SKM-1 (cell line): Measurements from ENCODE around the gene ELOA2.
"Not testable (repeated sequence)": the region's sequence is repeated elsewhere in the genome, so short reads cannot be mapped to it uniquely, and the experiment has no call there.

Experiments used
- DNase-seq: peaks from one replicate; lab custom pipeline; 2025; ENCODE audit not compliant: unreplicated experiment; lab: John Stamatoyannopoulos, UW

The ELOA2 gene, protein sequence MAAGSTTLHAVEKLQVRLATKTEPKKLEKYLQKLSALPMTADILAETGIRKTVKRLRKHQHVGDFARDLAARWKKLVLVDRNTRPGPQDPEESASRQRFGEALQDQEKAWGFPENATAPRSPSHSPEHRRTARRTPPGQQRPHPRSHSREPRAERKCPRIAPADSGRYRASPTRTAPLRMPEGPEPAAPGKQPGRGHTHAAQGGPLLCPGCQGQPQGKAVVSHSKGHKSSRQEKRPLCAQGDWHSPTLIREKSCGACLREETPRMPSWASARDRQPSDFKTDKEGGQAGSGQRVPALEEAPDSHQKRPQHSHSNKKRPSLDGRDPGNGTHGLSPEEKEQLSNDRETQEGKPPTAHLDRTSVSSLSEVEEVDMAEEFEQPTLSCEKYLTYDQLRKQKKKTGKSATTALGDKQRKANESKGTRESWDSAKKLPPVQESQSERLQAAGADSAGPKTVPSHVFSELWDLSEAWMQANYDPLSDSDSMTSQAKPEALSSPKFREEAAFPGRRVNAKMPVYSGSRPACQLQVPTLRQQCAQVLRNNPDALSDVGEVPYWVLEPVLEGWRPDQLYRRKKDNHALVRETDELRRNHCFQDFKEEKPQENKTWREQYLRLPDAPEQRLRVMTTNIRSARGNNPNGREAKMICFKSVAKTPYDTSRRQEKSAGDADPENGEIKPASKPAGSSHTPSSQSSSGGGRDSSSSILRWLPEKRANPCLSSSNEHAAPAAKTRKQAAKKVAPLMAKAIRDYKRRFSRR

DNA sequence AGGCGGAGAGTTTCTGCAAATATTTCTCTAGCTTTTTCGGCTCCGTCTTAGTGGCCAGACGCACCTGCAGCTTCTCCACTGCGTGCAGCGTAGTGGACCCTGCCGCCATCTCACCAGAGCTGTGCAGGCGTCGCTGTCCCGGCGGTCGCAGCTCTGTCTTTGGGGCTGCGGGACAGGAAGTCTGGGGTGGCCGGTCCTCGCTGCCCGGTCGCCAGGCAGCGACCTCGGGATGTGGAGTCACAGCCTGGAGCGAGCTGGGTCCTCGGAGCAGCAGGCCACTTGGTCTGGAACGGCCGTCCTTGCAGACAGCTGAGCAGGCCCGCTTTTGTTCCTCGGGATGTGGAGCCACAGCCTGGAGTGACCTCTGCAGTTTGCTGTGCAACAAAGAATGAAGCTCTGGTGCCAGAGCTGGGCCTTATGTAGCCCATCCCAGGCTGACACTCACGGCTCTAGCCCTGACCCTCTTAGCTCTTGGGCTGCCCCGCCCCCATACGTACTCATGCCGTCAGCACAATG lies at the start of gene ELOA2:
ELOA2 (minus strand) TSS at position 466 of the 516 bp plus-strand sequence; CDS start at position 109, 357 bp downstream.
- DNase-seq = no peak

DNA sequence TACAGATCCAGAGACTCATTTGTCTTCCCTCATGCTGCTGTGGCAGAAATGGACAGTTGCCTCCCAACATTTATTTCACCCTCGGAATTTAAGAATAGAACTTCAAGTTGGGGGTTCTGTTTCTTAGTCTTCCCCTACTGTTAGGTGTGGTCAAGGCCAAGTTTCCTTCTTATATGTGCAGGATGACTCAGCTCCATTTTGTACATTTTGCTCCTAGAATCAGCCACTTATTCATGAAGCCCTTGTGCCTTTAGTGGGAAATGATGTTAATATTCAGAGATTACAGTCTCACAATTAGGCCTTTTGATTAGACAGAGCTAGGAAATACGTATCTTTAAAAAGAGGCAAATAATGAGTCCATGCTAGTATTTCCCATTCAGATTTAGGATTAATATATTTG lies 46.2 kb upstream of the ELOA2 start:
- DNase-seq = no peak

DNA sequence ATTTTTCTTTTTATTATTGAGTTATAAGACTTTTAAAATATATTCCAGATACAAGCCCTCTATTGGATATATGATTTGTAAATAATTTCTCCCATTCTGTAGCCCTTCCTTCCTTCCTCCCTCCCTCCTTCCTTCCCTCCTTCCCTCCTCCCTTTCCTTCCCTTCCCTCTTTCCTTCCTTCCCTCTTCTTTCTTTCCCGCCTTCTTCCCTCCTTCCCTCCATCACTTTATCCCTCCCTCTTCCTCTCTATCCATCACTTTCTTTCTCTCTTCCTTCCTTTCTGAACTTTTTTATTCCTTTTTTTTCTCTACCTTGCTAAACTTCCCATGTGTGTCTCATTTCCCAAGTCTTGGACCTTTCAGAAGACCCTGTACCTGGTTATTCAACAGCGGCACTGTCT lies 45.5 kb upstream of the ELOA2 start:
- no peak for DNase-seq

DNA sequence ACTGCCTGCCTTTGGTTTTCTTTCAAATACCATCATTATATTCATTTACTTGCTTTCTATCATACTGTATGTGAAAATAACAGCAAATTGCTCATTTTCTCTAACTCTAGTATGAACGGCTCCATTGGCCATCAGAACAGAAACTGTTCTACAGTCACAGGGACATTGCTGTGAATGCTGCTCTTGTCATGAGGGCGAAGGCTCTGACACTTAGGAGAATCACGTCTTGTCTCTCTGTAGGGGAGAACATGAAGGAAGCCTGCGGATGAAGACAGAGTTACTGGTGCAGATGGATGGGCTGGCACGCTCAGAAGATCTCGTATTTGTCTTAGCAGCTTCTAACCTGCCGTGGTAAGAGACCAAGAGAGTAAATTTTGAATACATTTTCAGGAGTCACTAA lies 41.7 kb upstream of the ELOA2 start:
- DNase-seq = no peak

DNA sequence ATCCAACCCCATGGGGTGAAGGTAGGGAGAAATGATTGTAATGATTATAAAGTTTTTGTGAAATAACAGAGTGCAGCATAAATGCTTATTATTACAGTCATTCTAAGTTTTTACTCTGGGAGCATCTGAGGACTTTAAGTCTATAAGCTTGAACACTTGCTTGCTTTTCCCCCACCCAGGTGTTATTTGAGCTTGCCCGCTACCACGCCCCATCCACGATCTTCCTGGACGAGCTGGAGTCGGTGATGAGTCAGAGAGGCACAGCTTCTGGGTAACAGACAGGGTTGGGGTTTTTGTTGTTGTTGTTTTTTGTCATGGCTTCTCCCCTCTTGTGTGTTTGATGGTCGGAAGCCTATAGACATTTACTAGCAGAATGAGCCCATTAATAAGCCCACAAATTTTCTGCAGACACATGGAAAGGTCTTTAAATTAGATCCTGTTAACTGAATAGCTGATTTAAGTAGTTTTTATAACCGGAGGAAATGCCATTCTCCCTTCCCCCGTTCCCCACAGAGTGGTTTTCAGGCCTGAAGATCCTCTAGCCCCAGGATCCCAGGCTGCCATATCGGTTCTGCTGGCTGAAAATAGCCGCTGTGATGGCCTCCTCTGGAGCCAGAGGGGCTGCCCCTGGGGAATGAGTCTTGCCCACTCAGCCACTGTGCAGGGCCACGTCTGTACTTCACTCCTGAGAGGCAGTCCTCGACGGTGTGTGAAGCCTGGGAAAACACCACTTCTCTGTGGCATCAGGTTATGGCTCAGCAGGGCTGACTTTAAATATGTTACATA lies 39.9 kb upstream of the ELOA2 start:
- DNase-seq = no peak

DNA sequence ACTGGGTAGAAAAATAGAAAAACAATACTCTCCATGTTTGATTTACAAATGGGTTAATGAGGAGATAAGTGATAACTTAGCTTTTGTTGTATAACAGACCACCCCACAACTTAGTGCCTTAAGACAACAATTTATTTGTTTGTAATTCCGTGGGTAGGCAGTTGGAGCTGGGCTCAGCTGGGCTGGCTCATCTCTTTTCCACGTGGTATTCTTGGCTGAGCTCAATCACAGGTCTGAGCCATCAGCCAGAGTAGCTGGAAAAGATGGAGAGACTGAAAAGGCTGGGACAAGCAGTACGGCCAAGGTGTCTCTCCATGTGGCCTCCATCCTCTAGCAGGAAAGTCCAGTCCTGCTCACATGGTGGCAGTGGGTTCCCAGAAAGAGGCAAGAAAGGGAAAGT lies 32.2 kb upstream of the ELOA2 start:
- DNase-seq = no peak

DNA sequence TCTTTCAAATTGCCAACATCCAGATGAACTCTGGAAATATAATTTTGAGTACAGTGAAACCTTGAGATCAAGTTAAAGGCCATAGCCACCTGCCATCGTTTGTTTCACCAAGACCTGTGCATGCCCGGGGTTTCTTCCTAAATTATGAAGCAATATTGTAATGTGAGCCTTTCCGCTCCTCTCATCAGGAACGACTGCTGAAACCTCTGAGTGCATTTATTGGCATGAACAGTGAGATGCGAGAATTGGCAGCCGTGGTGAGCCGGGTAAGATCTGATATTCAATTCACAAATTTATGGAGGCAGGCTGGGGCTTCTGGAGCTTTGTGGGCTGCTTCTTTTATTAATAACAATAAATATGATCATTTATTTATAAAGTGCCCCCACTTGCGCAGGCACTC lies 27.7 kb upstream of the ELOA2 start:
- DNase-seq = no peak

DNA sequence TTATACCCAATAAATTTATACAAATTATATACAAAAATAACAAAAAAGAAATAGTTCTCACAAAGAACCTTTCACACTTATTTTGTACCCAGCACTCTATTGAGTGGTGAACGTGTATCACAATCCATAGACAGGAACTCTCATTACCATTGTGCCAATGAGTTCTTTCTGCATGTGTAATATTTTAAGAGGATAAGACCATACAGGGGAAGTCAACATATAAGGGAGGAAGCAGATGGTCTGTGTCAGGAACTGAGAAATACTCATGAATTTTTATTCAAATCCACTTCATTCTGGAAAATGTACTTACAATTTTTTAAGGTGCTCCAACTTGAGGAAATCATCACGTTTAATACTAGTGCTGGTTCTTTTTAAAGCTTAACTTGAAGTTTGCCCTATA lies 27.1 kb upstream of the ELOA2 start:
- DNase-seq = no peak

DNA sequence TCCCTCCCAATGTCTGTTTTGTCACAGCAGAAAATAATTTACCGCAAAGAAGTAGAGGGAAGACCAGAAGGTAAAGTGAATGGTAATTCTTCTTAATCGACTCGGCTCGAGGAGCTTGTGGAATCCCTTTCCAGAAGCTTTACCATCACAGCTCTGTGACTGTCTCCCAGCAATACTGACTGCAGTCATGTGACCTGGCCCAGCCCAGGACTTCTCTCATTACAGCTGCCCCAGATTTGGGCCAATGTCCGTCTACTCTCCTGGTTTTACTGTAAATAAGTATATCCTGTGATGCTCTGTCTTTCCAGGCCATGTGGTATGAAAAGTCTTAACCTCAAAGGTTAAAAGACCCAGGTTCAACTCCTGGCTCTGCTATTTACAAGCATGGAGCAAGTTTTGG lies 18.9 kb upstream of the ELOA2 start:
- no peak for DNase-seq

DNA sequence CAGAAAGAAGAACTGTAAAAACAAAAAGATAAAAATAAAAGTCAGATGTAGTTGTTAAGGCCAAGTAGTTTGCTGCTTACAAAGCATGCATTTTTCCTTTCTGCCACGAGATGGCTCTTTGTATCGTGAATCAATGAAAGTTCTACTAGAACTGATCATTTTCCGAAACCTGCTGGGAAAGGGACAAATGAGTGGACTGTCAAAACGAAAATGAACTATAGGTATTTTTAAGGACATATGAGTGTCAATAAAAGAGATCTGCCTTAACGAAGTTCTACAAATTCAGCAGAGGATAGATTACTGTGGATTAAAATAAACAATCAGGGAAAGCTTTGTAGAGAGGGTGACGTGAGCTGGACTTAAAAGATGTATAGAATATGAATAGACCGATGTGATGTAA lies 15.0 kb upstream of the ELOA2 start:
- DNase-seq = peak; percentile 11

DNA sequence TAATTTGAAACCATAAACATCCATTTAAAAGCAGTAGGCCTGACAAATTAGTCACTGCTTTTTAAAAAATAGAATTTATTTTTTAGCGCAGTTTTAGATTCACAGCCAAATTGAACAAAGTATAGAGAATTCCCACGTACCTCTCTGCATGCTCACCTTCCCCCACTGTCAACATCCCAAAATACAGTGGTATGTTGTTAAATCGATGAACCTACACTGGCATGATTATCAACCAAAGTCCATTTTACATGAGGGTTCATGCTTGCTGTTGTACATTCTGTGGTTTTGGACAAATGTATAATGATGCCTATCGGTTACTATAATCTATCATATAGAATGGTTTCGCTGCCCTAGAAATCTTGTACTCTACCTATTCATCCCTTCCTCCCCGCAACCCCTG lies 5.6 kb upstream of the ELOA2 start:
- DNase-seq = no peak

DNA sequence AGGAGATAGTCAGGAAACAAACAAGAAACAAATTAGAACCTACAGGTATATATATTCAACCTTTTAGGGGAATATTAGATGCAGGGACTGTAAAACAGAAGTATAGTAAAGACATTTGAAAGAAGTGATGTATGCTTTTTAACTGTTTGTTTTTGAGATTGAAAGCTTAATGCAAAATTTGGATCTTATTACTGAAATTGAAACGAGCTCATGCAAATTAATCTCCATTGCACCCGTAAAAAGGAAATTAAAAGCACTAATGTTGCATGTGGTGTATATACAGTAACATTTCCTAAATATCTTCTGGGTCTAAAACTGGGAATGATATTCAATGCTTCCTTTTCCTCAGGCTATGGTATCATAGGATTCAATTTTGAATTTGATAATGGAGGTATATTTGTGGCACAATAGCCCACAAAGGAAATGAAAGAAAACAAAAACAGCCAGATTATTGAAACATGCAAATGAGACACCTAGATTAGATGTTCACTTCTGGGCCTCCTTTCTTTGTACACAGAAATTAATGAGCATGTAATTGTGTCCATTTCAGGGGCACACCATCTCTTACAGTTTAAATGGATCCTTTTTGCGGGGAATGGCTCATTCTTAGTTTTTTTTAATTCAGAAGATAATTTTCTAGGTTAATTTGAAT lies 1.6 kb upstream of the ELOA2 start:
- DNase-seq = no peak

DNA sequence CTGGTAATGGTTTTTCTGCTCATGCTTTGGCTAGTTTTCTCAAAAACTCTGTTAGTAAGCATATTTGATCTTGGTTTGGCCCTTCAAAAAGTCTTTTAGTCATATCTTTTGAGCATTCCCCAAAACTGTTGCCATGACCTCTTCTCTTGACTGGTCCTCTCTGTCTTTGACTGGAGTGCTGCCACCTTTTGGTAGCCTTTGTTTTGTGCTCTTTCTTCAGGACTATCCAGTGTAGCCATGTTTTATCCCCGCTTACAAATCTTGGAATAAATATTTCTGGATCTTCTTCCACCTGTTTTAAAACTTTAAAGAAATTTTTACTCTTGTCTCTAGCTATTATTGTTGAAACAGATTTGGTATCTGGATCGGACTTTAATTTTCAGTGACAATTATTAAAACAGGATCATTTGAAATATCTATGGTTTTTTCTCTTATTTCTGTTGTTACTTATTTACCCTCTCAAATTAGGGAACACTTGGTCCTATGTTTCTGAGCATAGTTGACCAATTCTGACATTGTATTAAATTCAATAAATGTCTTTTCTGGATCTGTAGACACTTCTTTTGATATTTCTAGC lies 965 bp upstream of the ELOA2 start:
- no peak for DNase-seq

DNA sequence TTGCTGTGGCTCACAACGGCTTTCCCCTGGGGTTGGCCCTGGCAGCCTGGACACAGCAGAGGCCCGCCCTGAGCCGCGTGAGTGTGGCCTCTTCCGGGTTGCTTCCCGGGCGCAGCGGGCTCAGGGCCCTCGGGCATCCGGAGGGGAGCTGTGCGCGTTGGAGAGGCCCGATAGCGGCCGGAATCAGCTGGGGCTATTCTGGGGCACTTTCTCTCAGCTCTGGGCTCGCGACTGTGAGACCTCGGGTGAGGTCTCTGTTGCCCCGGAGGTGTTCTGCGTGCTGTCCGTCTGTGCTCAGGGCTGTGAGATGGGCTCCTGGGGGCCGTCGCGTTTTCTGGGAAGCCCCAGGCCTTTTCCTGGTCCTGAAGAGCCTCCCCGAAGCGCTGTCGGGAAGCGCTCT lies 830 bp downstream of the ELOA2 start:
- DNase-seq = not testable (repeated sequence)

DNA sequence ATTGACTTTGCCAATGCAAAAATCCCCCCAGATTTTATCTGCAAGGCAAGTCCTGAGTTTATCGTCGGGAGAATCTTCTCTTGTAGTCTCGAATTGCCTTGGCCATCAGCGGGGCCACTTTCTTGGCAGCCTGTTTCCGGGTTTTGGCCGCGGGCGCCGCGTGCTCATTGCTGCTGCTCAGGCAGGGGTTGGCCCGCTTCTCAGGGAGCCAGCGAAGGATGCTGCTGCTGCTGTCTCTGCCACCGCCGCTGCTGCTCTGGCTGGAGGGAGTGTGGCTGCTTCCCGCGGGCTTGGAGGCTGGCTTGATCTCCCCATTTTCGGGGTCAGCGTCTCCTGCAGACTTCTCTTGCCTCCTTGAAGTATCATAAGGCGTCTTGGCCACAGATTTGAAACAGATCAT lies 2.5 kb downstream of the ELOA2 start:
- no peak for DNase-seq

DNA sequence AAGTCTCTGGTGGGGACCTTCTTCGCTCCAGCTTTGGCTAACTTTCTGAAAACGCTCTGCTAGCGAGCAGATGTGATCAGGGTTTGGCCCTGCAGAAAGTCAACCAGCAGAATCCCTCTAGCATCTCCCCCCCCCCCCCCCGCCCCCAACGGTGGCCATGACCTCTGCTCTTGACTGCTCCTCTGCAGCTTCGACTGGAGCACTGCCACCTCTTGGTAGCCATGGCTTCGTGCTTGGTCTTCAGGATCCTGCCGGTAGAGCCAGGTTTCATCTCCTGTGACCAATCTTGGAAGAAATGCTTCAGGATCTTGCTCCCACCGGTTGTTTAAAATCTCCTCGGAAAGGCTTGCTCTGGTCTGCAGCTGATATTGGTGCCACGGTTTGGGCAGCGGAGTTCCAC lies 4.5 kb downstream of the ELOA2 start:
- DNase-seq = not testable (repeated sequence)

DNA sequence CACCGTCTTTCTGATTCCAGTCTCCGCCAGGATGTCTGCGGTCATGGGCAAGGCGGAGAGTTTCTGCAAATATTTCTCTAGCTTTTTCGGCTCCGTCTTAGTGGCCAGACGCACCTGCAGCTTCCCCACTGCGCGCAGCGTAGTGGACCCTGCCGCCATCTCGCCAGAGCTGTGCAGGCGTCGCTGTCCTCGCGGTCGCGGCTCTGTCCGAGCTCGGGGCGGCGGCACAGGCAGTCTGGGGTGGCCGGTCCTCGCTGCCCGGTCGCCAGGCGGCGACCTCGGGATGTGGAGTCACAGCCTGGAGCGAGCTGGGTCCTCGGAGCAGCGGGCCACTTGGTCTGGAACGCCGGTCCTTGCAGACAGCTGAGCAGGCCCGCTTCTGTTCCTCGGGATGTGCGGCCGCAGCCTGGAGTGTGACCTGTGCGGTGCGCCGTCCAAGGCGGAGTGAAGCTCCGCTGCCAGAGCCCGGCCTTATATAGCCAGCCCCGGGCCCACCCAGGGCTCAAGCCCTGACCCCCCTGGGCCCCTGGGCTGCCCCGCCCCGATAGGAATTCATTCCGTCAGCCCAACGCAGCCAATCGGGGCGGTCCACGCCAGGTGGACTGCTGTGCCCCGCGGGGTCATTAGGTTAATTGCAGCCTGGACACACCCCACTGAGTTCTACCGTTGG lies 5.6 kb downstream of the ELOA2 start:
- DNase-seq = not testable (repeated sequence)

DNA sequence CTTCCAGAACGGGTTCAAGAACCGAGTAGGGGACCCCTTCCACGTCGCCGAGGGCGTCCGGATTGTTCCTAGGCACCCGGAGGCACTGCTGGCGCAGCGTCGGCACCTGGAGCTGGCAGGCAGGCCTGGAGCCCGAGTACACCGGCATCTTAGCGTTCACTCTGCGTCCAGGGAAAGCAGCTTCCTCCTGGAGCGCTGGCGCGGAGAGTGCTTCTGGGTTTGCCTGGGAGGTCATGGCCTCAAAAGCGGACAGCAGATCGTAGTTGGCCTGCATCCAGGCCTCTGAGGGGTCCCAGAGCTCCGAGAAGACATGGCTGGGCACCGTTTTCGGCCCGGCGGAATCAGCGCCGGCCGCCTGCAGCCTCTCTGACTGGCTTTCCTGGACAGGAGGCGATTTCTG lies 6.7 kb downstream of the ELOA2 start:
- DNase-seq = not testable (repeated sequence)

DNA sequence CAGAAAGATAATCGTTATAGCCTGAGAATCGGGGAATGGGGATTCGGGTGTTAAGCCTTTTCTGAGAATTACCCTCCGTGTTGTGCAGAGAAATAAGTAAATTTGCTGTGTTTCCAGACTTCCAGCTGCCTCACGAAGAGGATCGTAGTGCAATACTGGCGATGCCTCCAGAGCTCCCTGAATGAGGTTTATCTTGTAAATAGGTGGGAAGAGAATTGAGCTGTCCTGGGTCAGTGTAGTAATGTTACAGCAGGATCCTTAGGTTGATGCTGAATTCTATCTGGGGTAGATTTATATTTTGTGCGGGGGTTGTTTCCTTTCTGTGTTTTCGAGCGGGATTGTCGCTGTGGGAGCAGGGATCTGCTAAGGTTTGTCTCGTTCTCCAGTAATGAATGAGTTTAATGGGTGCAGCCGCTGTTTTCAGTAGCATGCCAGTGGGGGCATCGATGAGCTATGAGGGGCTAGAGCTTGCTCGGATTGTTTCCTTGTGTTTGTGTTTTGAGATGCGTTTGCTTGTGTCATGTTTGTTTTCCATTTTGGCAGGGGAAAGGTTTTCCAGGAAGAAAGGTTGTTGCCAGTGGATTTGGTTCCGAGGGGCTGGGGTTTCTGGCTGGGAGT lies 9.8 kb downstream of the ELOA2 start:
- not testable (repeated sequence) for DNase-seq
